Activated T-helper 17 cell treated with anti-CD3 and anti-CD28 coated beads, Interleukin-2, amount 50 U/mL, for 72 hours (primary cell): ENCODE measurements around the gene REM2. TPM values are rescaled to one million over a fixed set of nuclear protein-coding genes. Genes with fewer than 3 reads are reported as not detected.

Experiments
- ATAC-seq: fragments of 150-1000 bp; cut with Tn5 transposase; replicated peaks from 2 replicates; pipeline ENCODE4 v1.10.0; 2021; ENCODE audit warnings: mild to moderate bottlenecking, moderate library complexity
- H3K27ac Mint-ChIP-seq: one replicate; pipeline ENCODE4 v1.8.0; 2022; ENCODE audit warnings: mixed read lengths
- H3K27me3 Mint-ChIP-seq: one replicate; pipeline ENCODE4 v1.8.0; 2022; ENCODE audit warnings: mixed read lengths
- H3K36me3 Mint-ChIP-seq: one replicate; pipeline ENCODE4 v1.8.0; 2022; ENCODE audit warnings: low read depth, mild to moderate bottlenecking, mixed read lengths
- H3K4me1 Mint-ChIP-seq: one replicate; pipeline ENCODE4 v1.8.0; 2022; ENCODE audit warnings: mixed read lengths
- H3K4me3 Mint-ChIP-seq: one replicate; pipeline ENCODE4 v1.8.0; 2022; ENCODE audit warnings: mild to moderate bottlenecking, mixed read lengths
- H3K9me3 Mint-ChIP-seq: one replicate; pipeline ENCODE4 v1.8.0; 2022; ENCODE audit warnings: mixed read lengths
- total RNA-seq, 2 donors: library from RNA; stranded (reverse); gene quantifications; one replicate each; pipeline ENCODE4 v1.2.3, GENCODE V29; 2022

REM2 gene
- total RNA-seq, 2 donors from 2014 or later, result 0.56 to 1.3 TPM

DNA sequence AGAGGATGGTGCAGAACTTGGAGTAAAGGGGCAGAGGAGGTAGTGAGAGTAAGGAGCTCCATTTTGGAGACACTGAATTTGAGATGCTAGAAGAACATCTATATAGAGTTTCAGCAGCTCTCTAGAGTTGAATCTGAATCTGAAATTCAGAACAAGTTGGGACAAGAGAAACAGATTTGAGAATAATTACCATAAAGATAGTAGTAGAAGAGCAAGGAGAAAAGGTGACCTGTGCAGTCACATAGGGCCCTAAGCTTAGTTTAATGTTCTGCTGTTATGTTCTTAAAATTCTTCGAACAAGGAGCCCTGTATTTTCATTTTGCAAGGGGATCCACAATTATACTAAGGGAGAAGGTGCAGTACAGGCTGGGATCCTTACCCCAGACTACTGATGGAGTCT, 7.4 kb downstream of the REM2 start:
- Mint-ChIP-seq H3K4me3 (no peak overlapping the region), H3K36me3 (no peaks in the 10 kb centered on the region), H3K4me1 (peaks cover 10% of the 10 kb centered on the region), H3K9me3 (no peaks in the 10 kb centered on the region), H3K27ac (no peak overlapping the region), H3K27me3 (no peaks in the 10 kb centered on the region)
- no peak for ATAC-seq

DNA sequence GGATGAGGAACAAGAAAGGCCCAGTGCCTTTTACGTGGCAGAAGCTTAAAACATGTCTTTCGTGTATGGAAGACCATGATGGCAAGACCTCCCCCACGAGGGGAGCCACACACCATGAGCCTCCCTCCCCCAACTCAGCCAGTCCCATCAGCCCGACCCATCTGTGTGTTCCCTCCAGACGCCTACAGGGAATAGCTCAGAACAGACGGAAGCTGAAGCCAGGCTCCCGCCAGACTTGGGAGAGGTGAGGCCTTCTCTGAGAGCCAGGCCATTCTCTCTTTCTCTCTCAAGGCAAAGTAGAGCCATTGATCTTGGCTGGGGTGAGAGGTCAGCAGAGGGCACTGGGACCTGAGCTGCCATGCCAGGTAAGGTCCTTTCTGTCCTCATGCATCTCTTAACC, 9.5 kb downstream of the REM2 start:
- no peaks in the 10 kb centered on the region for H3K27me3 Mint-ChIP-seq
- no peak overlapping the region for H3K4me3 Mint-ChIP-seq
- H3K9me3 Mint-ChIP-seq, result no peaks in the 10 kb centered on the region
- H3K36me3 Mint-ChIP-seq, result no peaks in the 10 kb centered on the region
- H3K27ac Mint-ChIP-seq, result no peak overlapping the region
- no peak for ATAC-seq
- H3K4me1 Mint-ChIP-seq, result peaks cover 10% of the 10 kb centered on the region

GRCh38 chr14:22893706-22894105, 10.7 kb downstream of the REM2 start:
- Mint-ChIP-seq H3K36me3 (peaks cover 5% of the 10 kb centered on the region), H3K27me3 (no peaks in the 10 kb centered on the region), H3K4me3 (no peak overlapping the region), H3K27ac (no peak overlapping the region), H3K4me1 (peaks cover 15% of the 10 kb centered on the region), H3K9me3 (no peaks in the 10 kb centered on the region)
- no peak for ATAC-seq

DNA sequence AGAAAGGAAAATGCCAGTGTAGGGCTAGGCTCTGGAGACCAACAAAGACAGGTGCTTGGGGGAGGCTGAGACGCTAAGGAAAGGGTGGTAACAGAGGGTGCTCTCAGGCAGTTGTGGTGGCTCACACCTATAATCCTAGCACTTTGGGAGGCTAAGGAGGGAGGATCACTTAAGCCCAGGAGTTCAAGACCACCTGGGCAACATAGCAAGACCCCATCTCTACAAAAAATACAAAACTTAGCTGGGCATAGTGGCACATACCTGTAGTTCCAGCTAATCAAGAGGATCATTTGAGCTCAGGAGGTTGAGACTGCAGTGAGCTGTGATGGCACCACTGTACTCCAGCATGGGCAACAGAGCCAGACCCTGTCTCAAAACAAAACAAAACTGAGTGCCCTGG, 12.4 kb downstream of the REM2 start:
- peaks cover 11% of the 10 kb centered on the region for H3K4me1 Mint-ChIP-seq
- no peaks in the 10 kb centered on the region for H3K27me3 Mint-ChIP-seq
- H3K4me3 Mint-ChIP-seq, result no peak overlapping the region
- no peaks in the 10 kb centered on the region for H3K9me3 Mint-ChIP-seq
- no peak overlapping the region for H3K27ac Mint-ChIP-seq
- peaks cover 10% of the 10 kb centered on the region for H3K36me3 Mint-ChIP-seq
- no peak for ATAC-seq

- H3K4me3 Mint-ChIP-seq, result no peak overlapping the region
Observed at GRCh38 chr14:22896356-22896755, 13.3 kb downstream of the REM2 start.

GRCh38 chr14:22896760-22897159, 13.7 kb downstream of the REM2 start:
- no peak overlapping the region for H3K27ac Mint-ChIP-seq
- ATAC-seq, result no peak
- H3K4me1 Mint-ChIP-seq, result peaks cover 11% of the 10 kb centered on the region
- no peaks in the 10 kb centered on the region for H3K27me3 Mint-ChIP-seq
- peaks cover 23% of the 10 kb centered on the region for H3K36me3 Mint-ChIP-seq
- no peak overlapping the region for H3K4me3 Mint-ChIP-seq
- H3K9me3 Mint-ChIP-seq, result no peaks in the 10 kb centered on the region

More at GRCh38 chr14:22896356-22896755, 13.3 kb downstream of the REM2 start:
- Mint-ChIP-seq H3K27ac (no peak overlapping the region), H3K9me3 (no peaks in the 10 kb centered on the region), H3K4me1 (peaks cover 11% of the 10 kb centered on the region), H3K27me3 (no peaks in the 10 kb centered on the region), H3K36me3 (peaks cover 19% of the 10 kb centered on the region)
- ATAC-seq, result no peak

DNA sequence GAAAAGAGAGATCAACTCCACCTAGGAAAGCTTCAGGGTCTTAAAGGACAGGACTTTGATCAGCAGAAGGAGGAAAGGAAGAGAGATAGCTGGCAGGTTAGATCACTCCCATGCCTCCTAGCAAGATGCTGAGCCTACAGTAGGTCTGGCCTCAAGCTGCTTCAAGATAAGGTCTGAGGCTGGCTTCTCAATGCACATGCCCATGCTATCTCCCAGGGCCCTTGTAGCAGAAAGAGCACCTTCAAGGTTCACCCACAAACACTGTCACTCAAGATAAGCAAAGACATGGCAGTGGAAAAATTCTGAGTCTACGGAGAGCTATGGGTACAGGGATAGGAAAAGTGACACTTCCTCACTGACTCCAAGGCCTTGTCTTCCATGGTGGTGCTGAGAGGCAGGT, 14.3 kb downstream of the REM2 start:
- peaks cover 29% of the 10 kb centered on the region for H3K36me3 Mint-ChIP-seq
- no peaks in the 10 kb centered on the region for H3K27me3 Mint-ChIP-seq
- H3K27ac Mint-ChIP-seq, result no peak overlapping the region
- H3K4me3 Mint-ChIP-seq, result no peak overlapping the region
- no peak for ATAC-seq
- no peaks in the 10 kb centered on the region for H3K9me3 Mint-ChIP-seq
- peaks cover 11% of the 10 kb centered on the region for H3K4me1 Mint-ChIP-seq

GRCh38 chr14:22898302-22899090, 15.5 kb downstream of the REM2 start:
- Mint-ChIP-seq H3K4me1 (peaks cover 11% of the 10 kb centered on the region), H3K27me3 (no peaks in the 10 kb centered on the region), H3K27ac (peak overlapping the region; percentile 12)

DNA sequence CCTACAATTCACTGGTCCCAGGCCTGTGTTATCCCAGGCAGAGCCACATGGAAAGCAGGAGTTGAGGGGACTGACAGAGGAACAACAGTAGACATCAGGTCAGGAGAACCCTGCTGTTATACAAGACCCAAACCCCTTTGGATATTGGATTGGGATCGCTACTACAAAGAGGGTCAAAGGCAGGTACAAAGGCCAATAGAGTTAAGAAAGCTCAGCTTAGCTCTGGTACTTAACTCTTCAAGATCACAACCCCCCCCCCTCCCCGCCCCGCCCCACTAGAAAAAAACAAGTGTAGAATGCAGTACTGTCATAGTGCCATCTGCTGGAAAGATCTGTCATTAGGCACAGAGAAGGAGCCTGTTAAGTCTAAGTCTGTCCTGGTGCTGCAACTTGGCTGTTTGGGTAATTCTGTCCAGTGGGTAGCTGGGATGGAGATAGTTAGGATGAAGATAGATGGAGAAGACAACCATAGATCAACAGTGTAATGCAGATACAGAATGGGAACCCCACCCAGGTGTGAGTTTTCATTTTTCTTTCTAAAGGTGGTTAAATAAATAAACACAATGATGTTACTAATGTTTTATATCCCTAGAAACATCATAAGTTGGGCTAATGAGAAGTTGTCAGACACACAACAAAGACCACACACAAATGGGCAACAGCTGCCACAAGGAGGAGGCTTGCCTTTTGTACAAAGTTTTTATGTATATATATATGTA, 17.2 kb downstream of the REM2 start:
- H3K27ac Mint-ChIP-seq, result no peak overlapping the region
- H3K4me3 Mint-ChIP-seq, result no peak overlapping the region
- peaks cover 11% of the 10 kb centered on the region for H3K4me1 Mint-ChIP-seq
- no peaks in the 10 kb centered on the region for H3K27me3 Mint-ChIP-seq
- ATAC-seq, result peak; percentile 65
- no peaks in the 10 kb centered on the region for H3K9me3 Mint-ChIP-seq
- H3K36me3 Mint-ChIP-seq, result peaks cover 58% of the 10 kb centered on the region

More at GRCh38 chr14:22898302-22899090, 15.5 kb downstream of the REM2 start:
- peak; percentile 99 for ATAC-seq
- Mint-ChIP-seq H3K36me3 (peaks cover 41% of the 10 kb centered on the region), H3K9me3 (no peaks in the 10 kb centered on the region), H3K4me3 (peak overlapping the region; percentile 2)

- no peak for ATAC-seq
- no peak overlapping the region for H3K27ac Mint-ChIP-seq
- H3K36me3 Mint-ChIP-seq, result peaks cover 74% of the 10 kb centered on the region
- H3K27me3 Mint-ChIP-seq, result no peaks in the 10 kb centered on the region
- H3K4me1 Mint-ChIP-seq, result peaks cover 15% of the 10 kb centered on the region
- H3K4me3 Mint-ChIP-seq, result no peak overlapping the region
- H3K9me3 Mint-ChIP-seq, result no peaks in the 10 kb centered on the region
Observed at GRCh38 chr14:22901799-22902198, 18.8 kb downstream of the REM2 start.

GRCh38 chr14:22903742-22904087, 20.7 kb downstream of the REM2 start:
- Mint-ChIP-seq H3K27ac (no peak overlapping the region), H3K36me3 (peaks cover 83% of the 10 kb centered on the region), H3K27me3 (no peaks in the 10 kb centered on the region), H3K9me3 (no peaks in the 10 kb centered on the region), H3K4me3 (no peak overlapping the region), H3K4me1 (peaks cover 10% of the 10 kb centered on the region)
- ATAC-seq, result no peak

DNA sequence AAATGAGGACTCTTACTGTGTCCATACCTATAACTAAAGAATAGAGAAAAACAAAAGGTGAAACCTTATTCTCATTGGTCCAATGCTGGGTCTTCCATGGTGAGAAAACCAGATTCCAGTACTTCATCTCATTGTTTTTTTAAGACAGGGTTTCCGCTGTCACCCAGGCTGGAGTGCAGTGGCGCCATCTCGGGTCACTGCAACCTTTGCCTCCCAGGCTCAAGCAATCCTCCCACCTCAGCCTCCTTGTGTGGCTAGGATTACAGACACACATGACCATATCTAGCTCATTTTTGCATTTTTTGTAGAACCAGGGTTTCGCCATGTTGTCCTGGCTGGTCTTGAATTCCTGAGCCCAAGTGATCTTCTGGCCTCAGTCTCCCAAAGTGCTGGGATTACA, 22.6 kb downstream of the REM2 start:
- ATAC-seq, result no peak
- Mint-ChIP-seq H3K9me3 (no peaks in the 10 kb centered on the region), H3K4me1 (peaks cover 10% of the 10 kb centered on the region), H3K36me3 (peaks cover 96% of the 10 kb centered on the region), H3K27ac (no peak overlapping the region), H3K4me3 (no peak overlapping the region), H3K27me3 (no peaks in the 10 kb centered on the region)

DNA sequence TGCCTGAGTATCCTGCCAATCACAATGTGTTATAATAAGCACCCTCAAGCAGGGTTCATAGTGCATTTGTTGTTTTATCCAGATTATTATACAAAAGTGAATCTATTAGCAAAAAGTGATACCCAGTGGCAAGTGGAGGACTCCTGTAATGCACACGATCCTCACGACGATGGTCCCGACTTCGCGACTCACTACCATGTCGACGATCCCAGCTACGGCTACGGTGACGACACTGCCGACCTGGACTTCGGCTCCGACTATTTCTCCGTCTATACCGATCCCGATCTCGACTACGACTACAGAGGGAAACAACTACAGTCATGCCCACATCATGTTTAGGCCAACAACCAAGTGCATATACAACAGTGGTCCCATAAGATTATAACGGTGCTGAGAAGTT, 23.1 kb downstream of the REM2 start:
- Mint-ChIP-seq H3K36me3 (peaks cover 96% of the 10 kb centered on the region), H3K4me3 (no peak overlapping the region)

DNA sequence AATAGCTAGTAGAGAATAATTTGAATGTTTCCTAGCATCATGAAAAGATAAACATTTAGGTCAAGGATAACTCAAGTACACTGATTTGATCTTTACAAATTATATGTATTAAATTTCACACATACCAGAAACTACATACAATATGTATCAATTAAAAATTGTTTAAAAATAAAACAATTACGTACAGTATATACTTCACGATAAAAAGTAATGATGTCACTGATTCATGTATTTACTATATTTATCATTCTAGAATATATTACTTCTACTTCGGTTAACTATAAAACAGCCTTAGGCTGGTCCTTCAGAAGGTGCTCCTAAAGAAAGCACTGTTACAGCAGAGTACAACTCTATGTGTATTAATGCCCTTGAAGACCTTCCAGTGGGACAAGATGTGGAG, 24.4 kb downstream of the REM2 start:
- ATAC-seq, result no peak
- Mint-ChIP-seq H3K27ac (no peak overlapping the region), H3K36me3 (peaks cover 96% of the 10 kb centered on the region)

More for the DNA sequence above, 23.1 kb downstream of the REM2 start:
- Mint-ChIP-seq H3K9me3 (no peaks in the 10 kb centered on the region), H3K4me1 (peaks cover 10% of the 10 kb centered on the region), H3K27me3 (no peaks in the 10 kb centered on the region), H3K27ac (no peak overlapping the region)
- ATAC-seq, result no peak

GRCh38 chr14:22908601-22909000, 25.6 kb downstream of the REM2 start:
- Mint-ChIP-seq H3K9me3 (no peaks in the 10 kb centered on the region), H3K27me3 (no peaks in the 10 kb centered on the region), H3K27ac (no peak overlapping the region), H3K36me3 (peaks cover 94% of the 10 kb centered on the region), H3K4me1 (peaks cover 18% of the 10 kb centered on the region), H3K4me3 (no peak overlapping the region)
- ATAC-seq, result no peak

More for the DNA sequence above, 24.4 kb downstream of the REM2 start:
- Mint-ChIP-seq H3K27me3 (no peaks in the 10 kb centered on the region), H3K9me3 (no peaks in the 10 kb centered on the region), H3K4me1 (peaks cover 17% of the 10 kb centered on the region), H3K4me3 (no peak overlapping the region)
